ENCODE data around the gene ADIG.

ADIG gene

DNA sequence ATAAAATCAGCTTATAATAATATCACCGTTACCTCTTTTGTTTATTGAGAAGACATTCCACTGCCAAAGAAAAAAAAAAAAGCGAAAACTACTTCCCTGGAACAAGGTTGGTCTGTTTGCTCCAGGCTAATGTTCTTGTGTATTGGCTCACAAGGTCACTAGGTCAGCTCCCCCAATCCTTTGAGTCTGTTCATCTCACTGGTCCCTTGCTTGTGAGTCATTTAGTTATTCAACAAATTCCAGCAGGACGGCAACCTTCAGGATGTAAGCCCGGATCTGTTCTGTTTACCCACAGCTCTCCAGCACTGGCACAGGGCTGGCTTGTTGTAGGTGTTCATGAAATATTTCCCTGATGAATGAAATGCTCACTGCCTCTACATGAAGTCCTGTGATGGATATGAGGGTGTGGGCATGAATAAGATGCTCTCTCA, 23.9 kb downstream of the ADIG start:
- DNase-seq: no peak

DNA sequence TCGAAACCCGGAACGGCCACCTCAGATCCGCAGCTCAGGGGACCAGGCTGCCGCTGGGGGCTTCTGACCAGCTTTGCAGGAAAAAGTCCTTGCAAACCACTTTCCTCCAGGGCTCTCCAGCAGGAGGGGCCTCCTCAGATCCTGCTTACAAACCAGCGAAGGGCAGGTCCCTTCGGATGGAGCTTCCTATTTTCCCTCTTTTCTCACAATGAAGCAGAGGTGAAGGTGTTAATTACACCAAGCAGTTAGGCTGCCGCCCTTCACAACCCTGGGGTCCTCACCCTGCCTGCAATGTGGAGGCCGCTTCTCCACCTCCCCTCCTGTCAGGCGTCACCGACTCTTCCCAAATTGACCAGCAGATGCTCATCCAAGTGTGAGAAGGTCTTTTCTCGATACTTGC, 26.4 kb downstream of the ADIG start:
- DNase-seq: no peak

DNA sequence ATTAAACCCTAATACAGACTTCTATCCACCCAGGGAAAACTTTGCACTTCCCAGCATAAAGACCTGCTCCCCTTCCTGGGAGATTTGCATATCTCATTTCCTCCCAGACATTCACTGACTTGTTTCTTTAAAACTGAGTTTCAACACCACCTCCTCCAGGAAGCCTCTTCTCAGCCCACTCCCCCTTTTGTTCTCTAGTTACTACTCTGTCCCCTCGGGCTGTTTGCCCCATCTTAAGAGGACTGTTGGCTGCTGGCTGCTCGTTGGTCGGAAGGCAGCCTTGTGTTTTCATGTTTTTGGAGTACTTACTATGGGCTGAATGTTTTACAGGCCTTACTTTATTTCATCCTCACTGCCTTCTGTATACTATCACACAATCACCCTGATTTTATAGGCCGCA, 27.2 kb downstream of the ADIG start:
- DNase-seq: no peak

DNA sequence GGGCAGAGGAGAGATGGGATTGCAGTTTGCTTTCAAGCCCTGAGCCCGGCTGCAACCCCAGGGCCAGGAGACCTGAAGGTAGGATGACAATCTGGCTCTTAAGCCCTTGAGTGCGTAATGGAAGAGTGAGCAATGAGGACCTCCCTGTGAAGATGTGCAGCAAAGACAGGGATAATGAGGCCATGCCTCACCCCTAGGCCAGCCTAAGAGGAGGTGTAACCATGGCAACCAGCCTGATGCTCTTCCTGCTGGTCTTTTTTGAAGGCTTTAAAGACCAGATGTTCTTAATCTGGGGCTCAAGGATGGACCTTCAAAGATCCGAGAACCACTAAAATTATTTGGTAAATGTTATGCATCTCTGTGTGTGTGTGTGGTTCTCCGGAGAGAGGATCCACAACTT, 28.8 kb downstream of the ADIG start:
- no peak for DNase-seq

DNA sequence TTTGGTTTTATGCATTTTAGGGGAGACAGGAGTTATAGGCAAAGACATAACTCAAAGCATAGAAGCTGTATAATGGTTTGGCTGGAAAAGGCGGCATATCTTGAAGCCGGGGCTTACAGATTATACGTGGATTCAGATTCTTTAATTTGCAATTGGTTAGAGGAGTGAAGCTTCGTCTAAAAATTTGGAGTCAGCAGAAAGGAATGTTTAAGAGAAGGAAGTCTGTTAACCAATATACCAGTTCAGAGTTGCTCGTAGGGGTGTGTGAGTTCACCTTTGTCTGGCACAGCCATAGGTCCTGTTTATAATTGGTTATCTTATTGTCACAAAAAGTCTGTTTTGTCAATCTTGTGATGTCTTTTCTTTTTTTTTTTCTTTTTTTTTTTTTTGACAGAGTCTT, 29.5 kb downstream of the ADIG start:
- DNase-seq: no peak

- no peak for DNase-seq
These were observed 31.9 kb downstream of the ADIG start for GRCh38 chr20:38612751-38613515.

- DNase-seq: no peak
These were observed 34.3 kb downstream of the ADIG start for GRCh38 chr20:38615283-38615682.

- DNase-seq: no peak
These were observed 35.5 kb downstream of the ADIG start for GRCh38 chr20:38616457-38616856.

GRCh38 chr20:38617011-38617829, 36.2 kb downstream of the ADIG start:
- no peak for DNase-seq

GRCh38 chr20:38617830-38618196, 36.8 kb downstream of the ADIG start:
- DNase-seq: no peak

GRCh38 chr20:38620441-38620840, 39.4 kb downstream of the ADIG start:
- DNase-seq: no peak

DNA sequence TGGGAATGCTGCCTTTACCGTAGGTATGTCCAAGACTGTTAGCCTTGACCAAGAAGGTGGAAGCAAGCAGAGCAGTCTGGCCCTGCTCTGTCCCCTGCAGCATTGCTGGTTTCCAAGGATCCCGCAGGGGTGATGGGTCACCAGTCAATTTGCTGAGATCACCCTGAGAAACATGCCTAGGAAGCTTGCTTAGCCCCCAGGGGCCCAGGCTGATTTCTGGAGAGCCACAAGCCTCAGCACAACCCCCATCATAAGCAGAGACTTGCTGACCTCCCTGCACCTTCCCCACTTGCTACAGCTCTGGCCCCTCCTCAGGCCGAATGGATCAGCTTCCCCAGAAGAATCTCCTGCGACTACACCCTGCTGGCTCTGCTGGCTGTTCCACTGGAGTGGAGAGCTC, 42.1 kb downstream of the ADIG start:
- no peak for DNase-seq

GRCh38 chr20:38624084-38624483, 43.1 kb downstream of the ADIG start:
- DNase-seq: no peak

DNA sequence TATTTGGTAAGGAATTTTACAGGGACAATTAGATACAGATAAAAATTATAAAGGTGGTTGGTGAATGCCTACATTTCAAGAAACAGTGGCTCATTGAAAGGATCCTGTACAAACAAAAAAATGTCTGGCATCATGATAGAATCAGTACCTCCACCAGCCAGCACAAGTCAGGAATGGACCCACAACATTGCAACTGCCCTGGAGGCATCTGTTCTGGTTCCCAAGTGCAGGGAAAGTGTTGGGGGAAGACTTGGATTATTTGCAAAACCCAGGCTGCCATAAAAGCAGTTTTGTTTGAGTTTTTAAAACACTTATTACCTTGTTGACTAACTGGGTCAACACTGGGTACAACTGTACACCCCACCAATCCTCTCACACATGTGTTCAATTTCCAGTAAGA, 44.9 kb downstream of the ADIG start:
- no peak for DNase-seq

GRCh38 chr20:38626921-38627659, 46.1 kb downstream of the ADIG start:
- no peak for DNase-seq

GRCh38 chr20:38628580-38629470, 47.8 kb downstream of the ADIG start:
- DNase-seq: no peak

GRCh38 chr20:38629979-38630378, 49.0 kb downstream of the ADIG start:
- no peak for DNase-seq

DNA sequence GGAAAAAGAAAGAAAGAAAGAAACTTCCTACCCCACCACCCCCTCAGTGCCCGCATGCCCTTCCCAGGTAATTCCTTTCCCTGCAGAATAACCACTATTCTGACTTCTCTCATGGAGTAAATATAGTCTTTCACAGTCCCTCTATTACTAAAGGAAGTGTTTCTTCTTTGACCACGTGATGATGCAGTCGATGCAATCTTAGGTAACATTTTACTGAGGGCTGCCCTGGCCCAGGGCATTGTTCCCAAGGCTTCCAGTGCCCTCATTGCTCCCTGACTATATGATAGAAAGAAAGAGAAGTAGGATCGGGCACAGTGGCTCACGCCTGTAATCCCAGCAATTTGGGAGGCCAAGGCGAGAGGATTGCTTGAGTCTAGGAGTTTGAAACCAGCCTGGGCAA, 49.7 kb downstream of the ADIG start:
- DNase-seq: no peak

- DNase-seq: no peak
These were observed 50.4 kb downstream of the ADIG start for GRCh38 chr20:38631155-38632022.

- DNase-seq: peak; percentile 28
These were observed 52.6 kb downstream of the ADIG start for GRCh38 chr20:38633577-38634093.

- DNase-seq: no peak
These were observed 54.8 kb downstream of the ADIG start for GRCh38 chr20:38635721-38636288.

Measured in NCI-H187 treated with DMSO at 0.1 percent for 48 hours (cell line).